Keratinocyte (primary cell): ENCODE data around the gene SPIRE1. TPM values are rescaled to one million over a fixed set of nuclear protein-coding genes. Genes with fewer than 3 reads are reported as not detected.

Experiments used
- DNase-seq: peaks from one replicate; pipeline ENCODE4 v3.0.0-alpha.2; 2011; ENCODE audit warnings: low read depth, missing footprints, low spot score
- FAIRE-seq: peaks from 2 replicates; lab custom pipeline; 2011; peaks lifted over from hg19 to GRCh38; lab: Jason Lieb, UNC
- H2AFZ ChIP-seq: 2 replicates; pipeline ENCODE4 v1.6.0; 2012; ENCODE audit warnings: low read length, control low read depth, inconsistent platforms; ENCODE audit not compliant: control insufficient read depth
- H3K27ac ChIP-seq: 2 replicates; pipeline ENCODE4 v1.5.1; 2011; ENCODE audit warnings: low read length; ENCODE audit not compliant: control insufficient read depth, insufficient read depth
- H3K27me3 ChIP-seq: 3 replicates; pipeline ENCODE4 v1.6.0; 2011; ENCODE audit warnings: low read length; ENCODE audit not compliant: control insufficient read depth, insufficient read depth; ENCODE audit errors: extremely low read depth
- H3K36me3 ChIP-seq, 2 experiments: 2 replicates in 1 of 2; 3 replicates in 1 of 2; pipeline ENCODE4 v1.5.1; 2011; ENCODE audit warnings: low read length in 2 of 2, mild to moderate bottlenecking in 1 of 2; ENCODE audit not compliant: control insufficient read depth in 2 of 2, insufficient read depth in 2 of 2; ENCODE audit errors: extremely low read depth in 1 of 2
- H3K4me1 ChIP-seq: 3 replicates; pipeline ENCODE4 v1.5.1; 2011; ENCODE audit warnings: low read length; ENCODE audit not compliant: control insufficient read depth, insufficient read depth; ENCODE audit errors: extremely low read depth
- H3K4me2 ChIP-seq: 3 replicates; pipeline ENCODE4 v1.6.0; 2011; ENCODE audit warnings: low read depth, low read length; ENCODE audit not compliant: control insufficient read depth, insufficient read depth; ENCODE audit errors: extremely low read depth
- H3K4me3 ChIP-seq, 3 experiments: fragments of 200-600 bp in 1 of 3; sonication (generic) in 1 of 3; 2 replicates in 2 of 3; 3 replicates in 1 of 3; pipeline ENCODE4 v1.5.1; 2011 to 2016; ENCODE audit warnings: low read length in 3 of 3, mild to moderate bottlenecking in 3 of 3, control low read depth in 2 of 3, inconsistent platforms in 1 of 3, low read depth in 1 of 3, mixed read lengths in 1 of 3, mixed run types in 1 of 3, moderate library complexity in 1 of 3; ENCODE audit not compliant: control insufficient read depth in 2 of 3, insufficient read depth in 2 of 3; ENCODE audit errors: extremely low read depth in 1 of 3
- H3K79me2 ChIP-seq: 2 replicates; pipeline ENCODE4 v1.6.0; 2012; ENCODE audit warnings: low read length; ENCODE audit not compliant: control insufficient read depth, insufficient read depth
- H3K9ac ChIP-seq: 3 replicates; pipeline ENCODE4 v1.6.0; 2011; ENCODE audit warnings: low read length; ENCODE audit not compliant: control insufficient read depth, insufficient read depth; ENCODE audit errors: extremely low read depth
- H3K9me1 ChIP-seq: 3 replicates; pipeline ENCODE4 v1.6.0; 2011; ENCODE audit warnings: low read length; ENCODE audit not compliant: control insufficient read depth, insufficient read depth; ENCODE audit errors: extremely low read depth
- H3K9me3 ChIP-seq: 2 replicates; pipeline ENCODE4 v1.5.1; 2012; ENCODE audit warnings: low read depth, low read length; ENCODE audit not compliant: control insufficient read depth
- H4K20me1 ChIP-seq: 3 replicates; pipeline ENCODE4 v1.6.0; 2011; ENCODE audit warnings: low read length; ENCODE audit not compliant: control insufficient read depth, insufficient read depth; ENCODE audit errors: extremely low read depth
- CTCF ChIP-seq, 3 experiments: IDR thresholded peaks in 1 of 3; conservative IDR thresholded peaks in 1 of 3; optimal IDR thresholded peaks in 1 of 3; 2 replicates in 2 of 3; 3 replicates in 1 of 3; pipeline versions ENCODE3 to v1.5.1; 2011; ENCODE audit warnings: low read length in 3 of 3, mild to moderate bottlenecking in 3 of 3, moderate library complexity in 2 of 3, control low read depth in 1 of 3, inconsistent platforms in 1 of 3; ENCODE audit not compliant: insufficient read depth in 2 of 3; ENCODE audit errors: extremely low read depth in 1 of 3
- EZH2 ChIP-seq: IDR thresholded peaks from one replicate; pipeline ENCODE4 v1.6.1; 2012; ENCODE audit warnings: inconsistent platforms, mild to moderate bottlenecking, low read length, moderate library complexity
- dilution Hi-C: fragments of 300-500 bp; cut with MboI; formaldehyde crosslinking; loops from one replicate; pipeline ENCODE4 v1.7.0; 2020; ENCODE audit warnings: low sequenced_read_pairs; ENCODE audit not compliant: extremely low pct_ligation_motif_present
- polyA plus RNA-seq, 5 experiments: library from polyadenylated mRNA; depleted of rRNA in 3 of 5; stranded (reverse) in 3 of 5; stranded (forward) in 1 of 5; unstranded in 1 of 5; fragments of >200 nt; gene quantifications; 1 replicate in 1 of 5; 2 replicates in 3 of 5; 3 replicates in 1 of 5; pipeline versions ENCODE4 v1.2.1 to v1.2.3, GENCODE V29; 2011 to 2012; ENCODE audit warnings: missing spikeins in 2 of 5, low read depth in 1 of 5, low replicate concordance in 1 of 5

The SPIRE1 gene
- polyA plus RNA-seq, 1 donor (not counting 4 experiments of a cell fraction or from before 2014, with no cell fraction given), result 20.6 TPM

GRCh38 chr18:12420821-12421421 is 237.0 kb downstream of the SPIRE1 start:
- Histone ChIP-seq H3K79me2 (no peaks in the 10 kb centered on the region), H3K9me1 (no peaks in the 10 kb centered on the region), H3K4me1 (peaks cover 3% of the 10 kb centered on the region), H3K4me3 (no peak overlapping the region), H3K36me3 (peaks cover 0 to 5% of the 10 kb centered on the region in 2 experiments), H4K20me1 (no peaks in the 10 kb centered on the region), H3K27ac (no peak overlapping the region), H3K9ac (no peak overlapping the region), H3K4me2 (no peak overlapping the region), H2AFZ (no peak overlapping the region), H3K27me3 (no peaks in the 10 kb centered on the region), H3K9me3 (no peaks in the 10 kb centered on the region)
- TF ChIP-seq EZH2, result no peak
- no peak for TF ChIP-seq CTCF (optimal IDR thresholded peaks at IDR 0.05 in 1 of 3, IDR thresholded peaks at IDR 0.05 in 1 of 3, conservative IDR thresholded peaks at IDR 0.05 in 1 of 3; ENCODE audit: extremely low read depth in 1 of 3, insufficient read depth in 2 of 3, low read length in 3 of 3)
- FAIRE-seq (no peak), DNase-seq (no peak)
- dilution Hi-C loops, result no loop called here

- no peak overlapping the region for H3K9ac ChIP-seq
- DNase-seq, result no peak
- H3K4me2 ChIP-seq, result no peak overlapping the region
- H3K9me1 ChIP-seq, result no peaks in the 10 kb centered on the region
- no peaks in the 10 kb centered on the region for H4K20me1 ChIP-seq
- H2AFZ ChIP-seq, result no peak overlapping the region
- H3K36me3 ChIP-seq, result peaks cover 0 to 3% of the 10 kb centered on the region in 2 experiments
- dilution Hi-C loops, result no loop called here
- H3K79me2 ChIP-seq, result no peaks in the 10 kb centered on the region
- no peak for FAIRE-seq
- no peak for TF ChIP-seq EZH2
- TF ChIP-seq CTCF (optimal IDR thresholded peaks at IDR 0.05 in 1 of 3, IDR thresholded peaks at IDR 0.05 in 1 of 3, conservative IDR thresholded peaks at IDR 0.05 in 1 of 3; ENCODE audit: extremely low read depth in 1 of 3, insufficient read depth in 2 of 3, low read length in 3 of 3), result no peak
- H3K9me3 ChIP-seq, result no peaks in the 10 kb centered on the region
- no peak overlapping the region for H3K4me3 ChIP-seq
- peaks cover 3% of the 10 kb centered on the region for H3K4me1 ChIP-seq
- no peaks in the 10 kb centered on the region for H3K27me3 ChIP-seq
- no peak overlapping the region for H3K27ac ChIP-seq
These were observed 240.2 kb downstream of the SPIRE1 start for GRCh38 chr18:12417687-12418086.
